HG02571 (cell line): ENCODE measurements around the gene VAT1L.

Experiments
- ATAC-seq: cut with Tn5 transposase; IDR thresholded peaks from one replicate; pipeline ENCODE4 v1.9.1; 2021; ENCODE audit warnings: mild to moderate bottlenecking, moderate library complexity; ENCODE audit not compliant: unreplicated experiment

VAT1L gene

GRCh38 chr16:77781091-77781490 is 7.3 kb upstream of the VAT1L start:
- ATAC-seq, result no peak

- ATAC-seq, result no peak
Measured at GRCh38 chr16:77782694-77783093, 5.7 kb upstream of the VAT1L start.

GRCh38 chr16:77784441-77785372 is 3.7 kb upstream of the VAT1L start:
- no peak for ATAC-seq

- no peak for ATAC-seq
Measured at GRCh38 chr16:77785373-77785764, 3.0 kb upstream of the VAT1L start.

- ATAC-seq, result no peak
Measured at GRCh38 chr16:77786186-77786847, 2.0 kb upstream of the VAT1L start.

- ATAC-seq, result no peak
Measured at GRCh38 chr16:77787452-77787851, 912 bp upstream of the VAT1L start.

- ATAC-seq, result no peak
Measured at GRCh38 chr16:77789085-77790008, 983 bp downstream of the VAT1L start.

GRCh38 chr16:77790009-77790372 is 1.6 kb downstream of the VAT1L start:
- ATAC-seq, result no peak

- ATAC-seq, result no peak
Measured at GRCh38 chr16:77790912-77791311, 2.5 kb downstream of the VAT1L start.

GRCh38 chr16:77793417-77793816 is 5.1 kb downstream of the VAT1L start:
- ATAC-seq, result no peak

- ATAC-seq, result no peak
Measured at GRCh38 chr16:77794586-77794985, 6.2 kb downstream of the VAT1L start.

GRCh38 chr16:77801817-77802216 is 13.5 kb downstream of the VAT1L start:
- no peak for ATAC-seq

- ATAC-seq, result no peak
Measured at GRCh38 chr16:77805398-77805797, 17.0 kb downstream of the VAT1L start.

- ATAC-seq, result no peak
Measured at GRCh38 chr16:77807021-77807420, 18.7 kb downstream of the VAT1L start.

- no peak for ATAC-seq
Measured at GRCh38 chr16:77812856-77813500, 24.6 kb downstream of the VAT1L start.

GRCh38 chr16:77816293-77816692 is 27.9 kb downstream of the VAT1L start:
- no peak for ATAC-seq

- no peak for ATAC-seq
Measured at GRCh38 chr16:77820340-77820739, 32.0 kb downstream of the VAT1L start.

GRCh38 chr16:77822661-77823060 is 34.3 kb downstream of the VAT1L start:
- no peak for ATAC-seq

GRCh38 chr16:77823067-77823466 is 34.7 kb downstream of the VAT1L start:
- no peak for ATAC-seq

- no peak for ATAC-seq
Measured at GRCh38 chr16:77825196-77825595, 36.8 kb downstream of the VAT1L start.

GRCh38 chr16:77827032-77827431 is 38.7 kb downstream of the VAT1L start:
- no peak for ATAC-seq
